Tibial nerve (tissue), 4 donors: Measurements from ENCODE around the gene KRT14.

Source experiments
- EP300 ChIP-seq, 2 donors: sonication (generic); formaldehyde crosslinking; IDR thresholded peaks; one replicate each; pipeline ENCODE4 v1.6.1; 2017; ENCODE audit warnings: antibody characterized with exemption in 2 of 2, mild to moderate bottlenecking in 1 of 2
- POLR2A ChIP-seq, 2 donors: fragments of 450-650 bp; IDR thresholded peaks; one replicate each; pipeline ENCODE4 v1.6.1; 2017; ENCODE audit warnings: antibody characterized with exemption in 2 of 2, mild to moderate bottlenecking in 2 of 2, moderate library complexity in 2 of 2
- TF ChIP-seq, protein P1 (sequence below), 5 experiments: fragments of 200-600 bp in 3 of 5; fragments of 450-650 bp in 2 of 5; sonication (generic) in 3 of 5; IDR thresholded peaks; one replicate each; pipeline ENCODE4 v1.5.1; 2016 to 2019; ENCODE audit warnings: antibody characterized with exemption in 5 of 5, mild to moderate bottlenecking in 3 of 5, moderate library complexity in 2 of 5

DNA sequence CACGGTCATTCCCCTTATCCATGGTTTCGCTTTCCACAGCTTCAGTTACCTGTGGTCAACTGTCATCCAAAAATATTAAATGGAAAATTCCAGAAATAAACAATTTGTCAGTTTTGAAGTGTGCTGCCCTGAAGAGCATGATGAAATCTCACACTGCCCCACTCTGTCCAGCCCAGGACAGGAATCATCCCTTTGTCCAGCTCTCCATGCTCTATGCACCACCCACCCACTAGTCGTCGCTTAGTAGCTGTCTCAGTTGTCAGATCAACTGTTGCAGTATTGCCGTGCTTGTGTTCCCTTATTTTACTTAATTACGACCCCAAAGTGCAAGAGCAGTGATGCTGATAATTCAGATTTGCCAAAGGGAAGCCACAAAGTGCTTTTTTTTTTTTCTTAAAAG lies 25.1 kb downstream of the KRT14 start:
- TF ChIP-seq, protein P1, sequence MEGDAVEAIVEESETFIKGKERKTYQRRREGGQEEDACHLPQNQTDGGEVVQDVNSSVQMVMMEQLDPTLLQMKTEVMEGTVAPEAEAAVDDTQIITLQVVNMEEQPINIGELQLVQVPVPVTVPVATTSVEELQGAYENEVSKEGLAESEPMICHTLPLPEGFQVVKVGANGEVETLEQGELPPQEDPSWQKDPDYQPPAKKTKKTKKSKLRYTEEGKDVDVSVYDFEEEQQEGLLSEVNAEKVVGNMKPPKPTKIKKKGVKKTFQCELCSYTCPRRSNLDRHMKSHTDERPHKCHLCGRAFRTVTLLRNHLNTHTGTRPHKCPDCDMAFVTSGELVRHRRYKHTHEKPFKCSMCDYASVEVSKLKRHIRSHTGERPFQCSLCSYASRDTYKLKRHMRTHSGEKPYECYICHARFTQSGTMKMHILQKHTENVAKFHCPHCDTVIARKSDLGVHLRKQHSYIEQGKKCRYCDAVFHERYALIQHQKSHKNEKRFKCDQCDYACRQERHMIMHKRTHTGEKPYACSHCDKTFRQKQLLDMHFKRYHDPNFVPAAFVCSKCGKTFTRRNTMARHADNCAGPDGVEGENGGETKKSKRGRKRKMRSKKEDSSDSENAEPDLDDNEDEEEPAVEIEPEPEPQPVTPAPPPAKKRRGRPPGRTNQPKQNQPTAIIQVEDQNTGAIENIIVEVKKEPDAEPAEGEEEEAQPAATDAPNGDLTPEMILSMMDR (IDR thresholded peaks at IDR 0.05) = no peak
- TF ChIP-seq EP300 (IDR thresholded peaks at IDR 0.05) (no peak), POLR2A (IDR thresholded peaks at IDR 0.05) (no peak)
